Stimulated activated CD8-positive, alpha-beta memory T cell treated with anti-CD3 and anti-CD28 coated beads, Interleukin-4, amount 100 ng/mL, for 1 hour (primary cell): ENCODE data around the gene KBTBD13.

Source experiments
- DNase-seq, 2 donors: peaks; one replicate each; pipeline ENCODE4 v3.0.0-alpha.2; 2020; ENCODE audit warnings: low read depth in 2 of 2, low spot score in 1 of 2

KBTBD13 gene

GRCh38 chr15:65106011-65106590 lies 29.6 kb downstream of the KBTBD13 start:
- DNase-seq: no peak

- DNase-seq: no peak
Measured at GRCh38 chr15:65110676-65111292, 34.2 kb downstream of the KBTBD13 start.

GRCh38 chr15:65115086-65115485 lies 38.5 kb downstream of the KBTBD13 start, which contains the start of gene UBAP1L:
UBAP1L (minus strand) TSS chr15:65115200; CDS start chr15:65106215, 8,985 bp downstream.
- DNase-seq: no peak

GRCh38 chr15:65115542-65115941 lies 39.0 kb downstream of the KBTBD13 start:
- no peak for DNase-seq
